Adipocyte (in vitro differentiated cells): ENCODE measurements around the gene TKFC.

Source experiments
- DNase-seq: peaks from one replicate; pipeline ENCODE4 v3.0.0-alpha.2; 2015; ENCODE audit warnings: low read depth
- H3K27me3 ChIP-seq: replicated peaks from 2 replicates; pipeline ENCODE4 v1.7.0; 2013; ENCODE audit warnings: mild to moderate bottlenecking, low read length, moderate library complexity; ENCODE audit not compliant: control insufficient read depth, insufficient read depth
- H3K36me3 ChIP-seq: 2 replicates; pipeline ENCODE4 v1.7.0; 2013; ENCODE audit warnings: low read length, mild to moderate bottlenecking, moderate library complexity; ENCODE audit not compliant: control insufficient read depth, insufficient read depth, severe bottlenecking
- H3K4me1 ChIP-seq: 2 replicates; pipeline ENCODE4 v1.7.0; 2013; ENCODE audit warnings: mild to moderate bottlenecking, low read length, moderate library complexity; ENCODE audit not compliant: control insufficient read depth, insufficient read depth
- H3K4me3 ChIP-seq: 2 replicates; pipeline ENCODE4 v1.7.0; 2013; ENCODE audit warnings: mild to moderate bottlenecking, low read length, moderate library complexity
- H3K9ac ChIP-seq: 2 replicates; pipeline ENCODE4 v1.7.0; 2013; ENCODE audit warnings: mild to moderate bottlenecking, low read length, moderate library complexity
- H3K9me3 ChIP-seq: 2 replicates; pipeline ENCODE4 v1.7.0; 2013; ENCODE audit warnings: mild to moderate bottlenecking, low read length, moderate library complexity; ENCODE audit not compliant: control insufficient read depth

Gene TKFC

DNA sequence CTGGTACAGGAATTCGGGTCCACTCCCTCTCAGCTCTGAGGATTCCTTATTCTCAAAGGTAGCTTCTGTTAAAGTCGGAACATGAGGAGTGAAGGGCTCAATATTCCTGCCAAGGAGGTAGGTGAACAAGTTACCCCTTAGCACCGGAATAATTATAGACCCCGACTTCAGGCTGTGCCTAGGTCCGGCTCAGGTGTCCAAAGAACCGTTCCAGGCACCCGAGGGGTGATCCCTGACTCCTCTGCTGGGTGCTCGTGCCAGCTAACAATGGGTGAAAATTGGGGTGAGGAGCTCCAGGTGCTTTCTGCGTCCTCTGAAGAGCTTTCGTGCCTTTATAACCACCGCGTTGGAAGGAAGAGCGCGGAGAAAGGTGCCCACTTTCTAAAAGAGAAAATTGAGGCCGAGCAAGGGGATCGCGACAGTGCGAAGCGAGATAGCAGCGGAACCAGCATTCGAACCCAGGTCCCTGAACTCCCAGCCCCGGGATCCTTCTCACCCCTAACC is 28.3 kb downstream of the TKFC start:
- Histone ChIP-seq H3K9me3 (no peaks in the 10 kb centered on the region), H3K4me1 (peaks cover 25% of the 10 kb centered on the region), H3K27me3 (no peaks in the 10 kb centered on the region), H3K36me3 (peaks cover 27% of the 10 kb centered on the region), H3K9ac (peak overlapping the region; percentile 96), H3K4me3 (peak overlapping the region; percentile 95)
- no peak for DNase-seq

GRCh38 chr11:61361741-61362541 is 28.9 kb downstream of the TKFC start, which contains the start of the genes CYB561A3 and TMEM138:
TSS of gene CYB561A3 (minus strand) at chr11:61361882. CDS start at chr11:61356713, 5,169 bp downstream.
TSS of gene TMEM138 (plus strand) at chr11:61362374. CDS start at chr11:61364391, 2,017 bp downstream.
- peaks cover 30% of the 10 kb centered on the region for H3K4me1 ChIP-seq
- peak; percentile 97 for DNase-seq
- H3K4me3 ChIP-seq = peak within 1 kb of the TSS; percentile 95
- H3K9me3 ChIP-seq = no peaks in the 10 kb centered on the region
- peak within 1 kb of the TSS; percentile 96 for H3K9ac ChIP-seq
- H3K27me3 ChIP-seq = no peaks in the 10 kb centered on the region
- peaks cover 32% of the 10 kb centered on the region for H3K36me3 ChIP-seq

DNA sequence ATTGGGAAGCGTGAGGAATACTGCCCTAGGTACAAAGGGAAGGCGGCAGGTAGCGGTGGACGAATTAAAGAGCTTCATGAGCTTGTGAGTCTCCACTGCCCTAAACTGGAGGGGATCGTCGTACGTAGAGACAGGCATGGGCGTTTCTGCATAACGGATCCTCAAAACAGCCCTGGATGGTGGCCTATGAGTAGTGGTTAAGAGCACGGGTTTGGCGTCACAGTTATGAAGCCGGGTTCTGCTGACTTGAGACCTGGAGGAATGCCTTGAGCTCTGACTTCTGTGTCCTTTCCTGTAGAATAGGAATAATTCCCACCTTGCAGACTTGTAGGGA is 29.5 kb downstream of the TKFC start:
- Histone ChIP-seq H3K4me1 (peaks cover 31% of the 10 kb centered on the region), H3K9me3 (no peaks in the 10 kb centered on the region), H3K4me3 (peak overlapping the region; percentile 95), H3K27me3 (no peaks in the 10 kb centered on the region), H3K36me3 (peaks cover 36% of the 10 kb centered on the region), H3K9ac (peak overlapping the region; percentile 96)
- DNase-seq = peak; percentile 64

DNA sequence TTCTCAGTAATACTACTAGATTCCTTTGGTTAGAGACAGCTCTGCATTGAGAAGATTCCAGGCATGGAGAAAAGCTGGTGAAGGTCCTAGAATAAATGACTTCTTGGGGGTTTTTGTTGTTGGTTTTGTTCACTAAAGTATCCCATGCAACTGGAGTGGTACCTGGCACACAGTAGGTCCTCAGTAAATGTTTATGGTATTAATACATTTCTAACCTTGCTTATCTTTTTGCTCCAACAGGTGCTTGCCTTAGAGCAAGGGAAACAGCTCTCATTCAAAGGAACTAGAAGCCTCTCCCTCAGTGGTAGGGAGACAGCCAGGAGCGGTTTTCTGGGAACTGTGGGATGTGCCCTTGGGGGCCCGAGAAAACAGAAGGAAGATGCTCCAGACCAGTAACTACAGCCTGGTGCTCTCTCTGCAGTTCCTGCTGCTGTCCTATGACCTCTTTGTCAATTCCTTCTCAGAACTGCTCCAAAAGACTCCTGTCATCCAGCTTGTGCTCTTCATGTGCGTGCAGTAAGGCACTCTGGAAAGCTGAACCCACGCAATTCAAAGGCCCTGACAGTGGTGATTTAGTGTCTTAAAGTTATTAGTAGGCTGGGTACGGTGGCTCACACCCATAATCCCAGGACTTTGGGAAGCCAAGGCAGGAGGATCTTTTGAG is 31.1 kb downstream of the TKFC start:
- DNase-seq = no peak
- H3K27me3 ChIP-seq = no peaks in the 10 kb centered on the region
- peak overlapping the region; percentile 23 for H3K4me3 ChIP-seq
- H3K36me3 ChIP-seq = peaks cover 47% of the 10 kb centered on the region
- H3K9me3 ChIP-seq = no peaks in the 10 kb centered on the region
- H3K9ac ChIP-seq = no peak overlapping the region
- peaks cover 40% of the 10 kb centered on the region for H3K4me1 ChIP-seq

- no peak for DNase-seq
- Histone ChIP-seq H3K27me3 (no peaks in the 10 kb centered on the region), H3K9ac (no peak overlapping the region), H3K4me3 (no peak overlapping the region), H3K9me3 (no peaks in the 10 kb centered on the region), H3K36me3 (peaks cover 47% of the 10 kb centered on the region), H3K4me1 (peaks cover 40% of the 10 kb centered on the region)
Observed at GRCh38 chr11:61367406-61367805, 34.4 kb downstream of the TKFC start.

DNA sequence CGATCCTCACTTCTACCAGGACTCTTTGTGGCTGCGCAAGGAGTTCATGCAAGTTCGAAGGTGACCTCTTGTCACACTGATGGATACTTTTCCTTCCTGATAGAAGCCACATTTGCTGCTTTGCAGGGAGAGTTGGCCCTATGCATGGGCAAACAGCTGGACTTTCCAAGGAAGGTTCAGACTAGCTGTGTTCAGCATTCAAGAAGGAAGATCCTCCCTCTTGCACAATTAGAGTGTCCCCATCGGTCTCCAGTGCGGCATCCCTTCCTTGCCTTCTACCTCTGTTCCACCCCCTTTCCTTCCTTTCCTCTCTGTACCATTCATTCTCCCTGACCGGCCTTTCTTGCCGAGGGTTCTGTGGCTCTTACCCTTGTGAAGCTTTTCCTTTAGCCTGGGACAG is 35.6 kb downstream of the TKFC start:
- no peaks in the 10 kb centered on the region for H3K27me3 ChIP-seq
- peaks cover 4% of the 10 kb centered on the region for H3K9me3 ChIP-seq
- H3K4me3 ChIP-seq = peak overlapping the region; percentile 54
- peaks cover 33% of the 10 kb centered on the region for H3K4me1 ChIP-seq
- H3K9ac ChIP-seq = no peak overlapping the region
- peaks cover 49% of the 10 kb centered on the region for H3K36me3 ChIP-seq
- no peak for DNase-seq

- peak; percentile 61 for DNase-seq
- Histone ChIP-seq H3K27me3 (no peaks in the 10 kb centered on the region), H3K36me3 (peaks cover 42% of the 10 kb centered on the region), H3K4me3 (peak overlapping the region; percentile 9), H3K4me1 (peaks cover 33% of the 10 kb centered on the region), H3K9me3 (peaks cover 4% of the 10 kb centered on the region), H3K9ac (peak overlapping the region; percentile 29)
Observed at GRCh38 chr11:61369372-61370348, 36.6 kb downstream of the TKFC start.

- no peak for DNase-seq
- no peaks in the 10 kb centered on the region for H3K27me3 ChIP-seq
- peak overlapping the region; percentile 29 for H3K9ac ChIP-seq
- peaks cover 4% of the 10 kb centered on the region for H3K9me3 ChIP-seq
- peaks cover 33% of the 10 kb centered on the region for H3K4me1 ChIP-seq
- peaks cover 45% of the 10 kb centered on the region for H3K36me3 ChIP-seq
- H3K4me3 ChIP-seq = peak overlapping the region; percentile 9
Observed at GRCh38 chr11:61370349-61371005, 37.4 kb downstream of the TKFC start.

DNA sequence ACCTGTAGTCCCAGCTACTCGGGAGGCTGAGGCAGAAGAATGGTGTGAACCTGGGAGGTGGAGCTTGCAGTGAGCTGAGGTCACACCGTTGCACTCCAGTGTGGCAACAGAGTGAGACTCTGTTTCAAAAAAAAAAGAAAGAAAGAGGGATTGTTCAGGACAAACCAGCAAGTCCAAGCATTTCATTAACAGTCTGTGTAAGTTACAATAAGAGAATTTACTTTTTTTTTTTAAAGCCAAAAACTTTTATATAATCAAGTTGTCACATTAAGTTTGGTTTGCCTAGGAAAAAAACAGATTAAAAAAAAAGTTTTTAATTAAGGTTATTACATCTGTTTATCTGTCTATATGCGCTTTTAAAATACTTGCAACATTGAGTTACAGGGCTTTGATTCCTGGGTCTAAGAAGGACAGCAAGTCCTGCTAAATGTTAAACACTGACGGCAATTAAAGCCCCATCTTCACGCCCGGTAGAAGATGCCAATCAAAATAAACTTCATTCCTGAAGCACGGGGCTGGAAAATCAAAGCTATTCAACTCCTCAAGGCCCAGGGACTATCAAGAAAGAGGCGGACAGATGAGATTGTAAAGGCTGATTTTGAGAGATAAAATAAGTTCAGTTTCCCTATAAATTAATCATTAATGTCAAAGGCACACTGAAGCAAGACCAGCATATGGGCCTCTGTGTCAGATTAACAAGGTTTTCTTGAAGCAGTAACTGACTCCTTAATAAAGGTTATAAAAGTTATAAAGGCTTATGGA is 39.8 kb downstream of the TKFC start:
- peaks cover 4% of the 10 kb centered on the region for H3K9me3 ChIP-seq
- no peak overlapping the region for H3K4me3 ChIP-seq
- H3K27me3 ChIP-seq = no peaks in the 10 kb centered on the region
- H3K4me1 ChIP-seq = peaks cover 25% of the 10 kb centered on the region
- H3K36me3 ChIP-seq = peaks cover 36% of the 10 kb centered on the region
- DNase-seq = no peak
- no peak overlapping the region for H3K9ac ChIP-seq

- peaks cover 22% of the 10 kb centered on the region for H3K4me1 ChIP-seq
- no peak overlapping the region for H3K9ac ChIP-seq
- H3K9me3 ChIP-seq = peaks cover 4% of the 10 kb centered on the region
- DNase-seq = no peak
- H3K36me3 ChIP-seq = peaks cover 25% of the 10 kb centered on the region
- no peaks in the 10 kb centered on the region for H3K27me3 ChIP-seq
- no peak overlapping the region for H3K4me3 ChIP-seq
Observed at GRCh38 chr11:61375761-61376108, 42.7 kb downstream of the TKFC start.
